Inferior parietal cortex (tissue), 1 donor: ENCODE data around the gene CDCA8.
"Not testable (repeated sequence)": the region's sequence is repeated elsewhere in the genome, so short reads cannot be mapped to it uniquely, and the experiment has no call there.

Experiments
- DNase-seq: peaks from one replicate; pipeline ENCODE4 v3.0.0-alpha.2; 2016; ENCODE audit errors: extremely low spot score

The CDCA8 gene

GRCh38 chr1:37734629-37735591 is 42.6 kb downstream of the CDCA8 start:
- no peak for DNase-seq

DNA sequence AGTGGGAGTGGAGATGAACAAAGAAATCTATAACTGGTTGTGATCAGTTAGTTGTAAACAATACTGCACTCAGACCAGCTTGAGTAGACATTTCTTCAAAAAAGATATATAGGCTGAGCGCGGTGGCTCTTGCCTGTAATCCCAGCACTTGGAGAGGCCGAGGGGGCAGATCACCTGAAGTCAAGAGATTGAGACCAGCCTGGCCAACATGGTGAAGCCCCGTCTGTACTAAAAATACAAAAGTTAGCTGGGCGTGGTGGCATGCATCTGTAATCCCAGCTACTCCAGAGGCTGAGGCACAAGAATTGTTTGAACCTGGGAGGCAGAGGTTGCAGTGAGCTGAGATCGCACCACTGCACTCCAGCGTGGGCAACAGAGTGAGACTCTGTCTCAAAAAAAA is 45.7 kb downstream of the CDCA8 start:
- DNase-seq: not testable (repeated sequence)

- not testable (repeated sequence) for DNase-seq
These were observed 46.3 kb downstream of the CDCA8 start for GRCh38 chr1:37738619-37739018.

GRCh38 chr1:37739222-37739621 is 46.9 kb downstream of the CDCA8 start:
- no peak for DNase-seq

DNA sequence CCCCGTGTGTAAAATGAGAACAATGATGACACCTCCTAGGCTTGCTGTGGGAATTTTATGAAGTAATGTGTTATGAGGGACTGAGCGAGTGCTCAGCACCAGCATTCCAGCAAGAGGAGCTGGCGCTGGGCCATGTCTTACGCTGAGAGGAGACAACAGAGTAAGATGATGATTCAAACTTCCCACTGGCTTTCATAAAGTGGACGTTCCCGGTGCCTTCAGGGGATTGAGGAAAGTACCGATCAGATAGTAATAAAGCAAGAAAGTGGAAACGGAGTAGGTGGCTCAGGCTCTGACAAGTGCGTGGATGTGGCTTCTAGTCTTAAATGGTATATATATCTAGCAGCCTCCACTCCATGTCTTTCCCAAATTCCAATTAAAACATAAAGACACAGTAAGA is 48.8 kb downstream of the CDCA8 start:
- no peak for DNase-seq

DNA sequence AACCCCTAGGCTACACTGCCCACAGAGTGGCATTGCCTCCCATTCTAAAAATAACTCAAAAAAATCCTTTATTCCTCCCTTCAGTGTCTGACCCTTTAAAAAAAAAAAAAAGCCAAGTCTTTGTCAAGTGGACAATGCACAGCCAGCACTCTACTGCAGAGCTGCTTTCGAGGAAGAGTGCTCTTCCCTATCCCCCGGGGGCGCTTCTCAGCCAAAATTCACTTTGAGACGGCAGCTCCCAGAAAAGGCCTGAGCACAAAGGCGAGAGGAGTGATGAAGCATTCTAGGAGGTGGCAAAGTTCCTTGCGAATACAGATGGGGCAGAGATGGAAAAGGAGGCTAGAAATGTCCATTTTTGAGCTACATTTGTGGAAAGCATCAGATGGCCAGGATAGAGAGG is 49.3 kb downstream of the CDCA8 start:
- DNase-seq: no peak

- DNase-seq: no peak
These were observed 54.5 kb downstream of the CDCA8 start for GRCh38 chr1:37746806-37747205.

DNA sequence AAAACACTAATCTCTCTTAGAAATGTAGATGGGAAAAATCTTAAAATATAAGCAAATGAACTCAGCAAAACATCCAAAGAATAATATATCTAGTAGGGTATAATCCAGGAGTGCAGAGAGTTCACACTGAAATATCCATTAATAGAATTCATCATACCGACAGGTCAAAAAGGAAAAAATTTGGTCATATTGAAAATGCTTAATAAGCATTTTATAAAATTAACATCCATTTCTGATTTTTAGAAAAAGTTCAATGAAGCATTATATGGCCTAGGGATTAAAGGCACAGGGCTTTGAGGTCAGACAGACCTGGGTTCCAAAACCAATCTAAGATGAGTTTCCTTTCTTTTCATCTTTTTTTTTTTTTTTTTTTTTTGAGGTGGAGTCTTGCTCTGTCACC is 56.2 kb downstream of the CDCA8 start:
- no peak for DNase-seq

DNA sequence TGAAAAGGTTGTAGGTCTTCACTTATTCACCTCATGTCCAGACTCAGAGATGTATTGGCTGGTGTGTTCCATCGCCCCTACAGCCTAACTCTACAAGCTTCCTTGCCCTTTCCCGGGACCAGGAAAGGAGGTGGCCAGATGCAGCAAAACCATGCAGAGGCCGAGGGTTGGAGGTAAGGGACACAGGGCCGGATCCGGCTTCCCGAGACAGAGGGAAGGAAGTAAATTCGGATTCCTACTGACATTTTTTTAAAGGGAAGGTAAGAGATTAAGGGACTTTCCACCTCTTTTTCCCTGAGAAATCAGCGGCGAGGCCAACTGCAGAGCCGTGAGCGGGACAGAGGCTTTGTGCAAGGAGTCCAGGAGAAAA is 59.9 kb downstream of the CDCA8 start:
- DNase-seq: no peak

DNA sequence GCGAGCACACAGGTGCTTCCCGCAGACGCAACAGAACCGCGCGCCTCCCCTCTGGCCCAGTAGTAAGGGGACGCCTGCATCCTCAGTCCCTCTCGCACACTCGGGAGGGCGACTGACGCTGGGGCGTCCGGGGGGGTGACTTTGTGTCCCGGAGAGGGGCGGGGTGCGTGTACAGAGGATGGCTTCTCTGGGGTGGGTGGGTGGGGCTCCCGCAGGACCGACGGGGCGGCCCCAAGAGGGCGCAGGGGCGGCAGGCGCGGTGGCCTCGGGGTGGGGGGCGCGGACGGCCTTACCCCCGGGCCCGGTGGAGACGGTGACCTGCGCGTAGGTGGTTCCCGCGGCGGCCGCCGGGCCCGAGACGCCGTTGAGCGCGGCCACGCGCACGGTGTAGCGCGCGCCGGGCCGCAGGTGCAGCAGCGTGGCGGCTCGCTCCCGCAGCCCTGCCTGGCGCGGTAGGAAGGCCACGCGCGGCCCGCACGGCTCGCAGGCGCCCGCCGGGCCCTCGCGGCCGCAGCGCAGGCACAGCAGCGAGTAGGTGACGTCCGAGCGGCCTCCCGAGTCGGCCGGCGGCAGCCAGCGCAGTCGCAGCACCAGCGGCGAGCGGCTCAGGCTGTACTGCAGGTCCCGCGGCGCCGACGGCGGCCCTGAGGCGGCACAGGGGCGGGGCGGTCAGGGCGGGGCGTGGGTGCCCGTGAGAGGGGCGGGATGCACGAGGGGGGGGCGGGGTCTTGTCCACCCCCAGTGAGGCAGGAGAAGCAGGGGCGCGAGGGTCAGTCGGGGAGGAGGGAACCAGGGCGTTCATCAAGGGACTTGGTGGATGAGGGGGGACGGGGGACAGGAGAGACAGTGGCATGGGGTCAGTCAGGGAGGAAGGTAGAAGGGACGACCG is 60.5 kb downstream of the CDCA8 start:
- no peak for DNase-seq

DNA sequence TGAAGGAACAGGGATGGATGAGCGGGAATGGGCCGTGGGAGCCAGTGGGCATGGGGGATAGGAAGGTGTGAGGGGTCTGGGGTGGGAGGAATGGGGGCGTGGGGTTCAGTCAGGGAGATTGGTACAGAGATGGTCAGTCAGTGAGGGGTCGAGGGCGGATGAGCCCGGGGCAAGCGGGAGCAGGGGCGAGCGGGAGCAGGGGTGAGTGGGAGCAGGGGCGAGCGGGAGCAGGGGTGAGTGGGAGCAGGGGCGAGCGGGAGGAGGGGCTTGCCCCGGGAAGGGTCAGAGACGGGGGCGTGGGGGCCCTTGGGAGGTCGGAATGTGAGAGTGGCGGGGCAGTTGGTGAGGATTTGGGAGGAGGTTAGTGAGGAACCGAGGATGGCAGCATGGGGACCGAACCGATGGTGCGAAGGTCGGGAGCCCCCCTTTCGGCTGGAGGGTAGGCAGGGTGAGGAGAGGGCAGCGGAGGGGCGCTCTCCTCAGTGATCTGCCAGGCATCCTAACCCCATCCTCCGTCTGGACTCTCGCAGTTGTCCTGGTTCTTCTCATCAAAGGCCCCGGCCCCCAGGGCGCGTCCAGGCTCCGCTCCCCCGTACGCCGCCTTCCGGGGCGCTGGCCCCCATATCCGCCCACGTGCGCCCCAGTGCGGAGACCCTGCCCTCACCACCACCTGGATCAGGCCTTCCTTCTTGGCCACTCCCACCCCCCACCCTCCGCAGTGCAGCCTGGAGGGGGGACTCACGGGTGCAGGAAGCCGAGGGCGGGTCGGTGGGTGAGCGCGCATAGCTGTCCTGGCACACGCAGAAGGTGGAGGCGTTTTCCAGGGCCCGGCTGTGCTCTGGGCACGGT is 61.4 kb downstream of the CDCA8 start:
- DNase-seq: no peak

DNA sequence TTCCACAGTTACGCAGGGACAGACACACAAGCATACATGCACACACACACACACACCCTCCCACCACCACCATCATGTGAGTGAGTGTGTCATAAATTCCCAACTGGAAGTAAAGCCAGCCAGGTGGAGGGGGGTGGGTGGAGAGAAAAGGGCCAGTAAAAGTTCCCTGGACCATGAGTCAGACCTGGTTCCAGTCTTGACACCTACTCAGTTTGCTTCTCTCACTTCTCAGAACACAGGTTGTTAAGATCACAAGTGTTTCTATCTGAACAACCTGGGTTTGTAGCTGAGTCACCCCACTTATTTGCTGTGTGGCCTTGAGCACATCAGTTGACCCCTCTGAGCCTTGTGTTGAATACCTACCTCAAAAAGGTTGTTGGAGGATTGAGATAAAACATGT is 63.0 kb downstream of the CDCA8 start:
- no peak for DNase-seq

DNA sequence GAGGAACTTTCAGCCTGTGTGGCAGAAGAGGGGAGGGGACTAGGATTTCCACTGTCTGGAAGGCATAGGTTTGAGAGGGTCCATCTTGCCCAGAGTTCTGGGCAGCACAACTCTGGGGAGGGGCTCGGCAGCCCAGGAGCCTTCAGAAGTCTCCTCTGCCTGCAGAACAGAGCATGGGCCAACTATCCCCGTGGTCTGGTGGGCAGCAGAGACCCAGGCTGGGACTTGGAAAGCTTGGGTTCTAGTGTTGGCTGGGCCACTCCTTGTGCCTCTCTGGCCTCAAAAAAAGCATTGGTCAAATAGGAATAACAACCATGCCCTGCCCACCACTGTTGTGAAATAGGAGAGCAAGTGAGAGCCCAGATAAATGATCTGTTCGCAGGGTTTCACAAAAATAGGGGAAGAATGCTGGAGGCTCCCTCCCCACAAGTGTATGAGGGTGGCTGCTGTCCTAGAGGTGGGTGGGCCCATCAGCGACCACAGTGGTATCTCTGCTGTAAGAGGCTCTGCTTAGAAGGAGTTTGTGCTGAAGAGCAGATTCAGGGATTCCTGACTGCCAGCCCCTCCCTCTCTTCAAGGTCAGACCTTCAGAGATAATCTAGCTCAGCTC is 63.7 kb downstream of the CDCA8 start:
- no peak for DNase-seq
